GM12878 (cell line): Measurements from ENCODE around the gene METTL15. TPM values are rescaled to one million over a fixed set of nuclear protein-coding genes. Genes with fewer than 3 reads are reported as not detected.

Source experiments
- ATAC-seq: fragments of 200-7000 bp; cut with Tn5 transposase; 3 replicates; pipeline ENCODE4 v1.9.1; 2020; ENCODE audit warnings: mild to moderate bottlenecking, moderate library complexity
- BruUV-seq: library from RNA; stranded (reverse); fragments of 400-500 nt; replicated peaks from 2 replicates; lab custom pipeline; 2021; lab: Mats Ljungman, UMichigan
- CTCF ChIA-PET: fragments of 300-600 bp; sonication (Branson Sonifier 250); formaldehyde crosslinking; extraction: SDS; loops from one replicate; lab custom pipeline; 2021; ENCODE audit warnings: inconsistent platforms; lab: Yijun Ruan, JAX
- POLR2A ChIA-PET: fragments of 350-600 bp; formaldehyde crosslinking; extraction: SDS; loops from one replicate; lab custom pipeline; 2021; ENCODE audit warnings: inconsistent platforms; lab: Charles Lee
- RAD21 ChIA-PET: fragments of 300-600 bp; sonication (Branson Sonifier 250); formaldehyde crosslinking; loops from one replicate; lab custom pipeline; 2023; ENCODE audit warnings: antibody characterized with exemption; ENCODE audit not compliant: unreplicated experiment; lab: Charles Lee
- SMC1A ChIA-PET: fragments of 300-600 bp; sonication (Branson Sonifier 250); formaldehyde crosslinking; loops from one replicate; lab custom pipeline; 2023; ENCODE audit not compliant: unreplicated experiment, uncharacterized antibody; lab: Charles Lee
- DNase-seq: peaks from one replicate; pipeline ENCODE4 v3.0.0-alpha.2; 2011; ENCODE audit warnings: low read depth, low spot score
- FAIRE-seq: peaks from 3 replicates; lab custom pipeline; 2011; peaks lifted over from hg19 to GRCh38; lab: Jason Lieb, UNC
- H2AFZ ChIP-seq: 2 replicates; pipeline ENCODE4 v1.6.0; 2011; ENCODE audit warnings: low read depth, low read length, control low read depth; ENCODE audit not compliant: control insufficient read depth
- H3K27ac ChIP-seq: 2 replicates; pipeline ENCODE4 v1.5.1; 2011; ENCODE audit warnings: control low read depth; ENCODE audit not compliant: control insufficient read depth, insufficient read depth
- H3K27me3 ChIP-seq, 2 experiments: replicated peaks in 1 of 2; 2 replicates each; pipeline versions ENCODE4 v1.6.0 to v1.6.1; 2011; ENCODE audit warnings: low read length in 1 of 2; ENCODE audit not compliant: control insufficient read depth in 2 of 2, insufficient read depth in 2 of 2
- H3K36me3 ChIP-seq, 2 experiments: 2 replicates each; pipeline ENCODE4 v1.5.1; 2011; ENCODE audit warnings: low read length in 1 of 2; ENCODE audit not compliant: control insufficient read depth in 2 of 2, insufficient read depth in 2 of 2
- H3K4me1 ChIP-seq: 2 replicates; pipeline ENCODE4 v1.6.1; 2011; ENCODE audit warnings: mild to moderate bottlenecking, low read length, moderate library complexity, mixed read lengths; ENCODE audit not compliant: control insufficient read depth, insufficient read depth
- H3K4me2 ChIP-seq: 2 replicates; pipeline ENCODE4 v1.6.0; 2011; ENCODE audit warnings: control low read depth; ENCODE audit not compliant: control insufficient read depth, insufficient read depth
- H3K4me3 ChIP-seq: fragments of 200-600 bp; sonication (generic); 2 replicates; pipeline ENCODE4 v1.5.1; 2016
- H3K79me2 ChIP-seq: 2 replicates; pipeline ENCODE4 v1.6.0; 2011; ENCODE audit warnings: low read length; ENCODE audit not compliant: control insufficient read depth, insufficient read depth
- H3K9ac ChIP-seq: 2 replicates; pipeline ENCODE4 v1.8.0; 2011; ENCODE audit warnings: low read length, control low read depth, mixed read lengths; ENCODE audit not compliant: control insufficient read depth, insufficient read depth
- H3K9me3 ChIP-seq: replicated peaks from 3 replicates; pipeline ENCODE4 v1.5.1; 2011; ENCODE audit warnings: mild to moderate bottlenecking, low read length; ENCODE audit not compliant: control insufficient read depth, insufficient read depth
- H4K20me1 ChIP-seq: 2 replicates; pipeline ENCODE4 v1.6.0; 2011; ENCODE audit not compliant: control insufficient read depth, insufficient read depth
- PML ChIP-seq: IDR thresholded peaks from 2 replicates; pipeline ENCODE4 v1.6.1; 2012; ENCODE audit warnings: low read length, inconsistent platforms
- RBBP5 ChIP-seq: fragments of 200-600 bp; sonication (generic); conservative IDR thresholded peaks from 2 replicates; pipeline ENCODE4 v1.6.1; 2016
- TBL1XR1 ChIP-seq: IDR thresholded peaks from 2 replicates; pipeline ENCODE4 v1.6.1; 2012; ENCODE audit warnings: low read depth, low read length, improper control_type of control experiment
- TCF12 ChIP-seq: IDR thresholded peaks from 2 replicates; pipeline ENCODE4 v1.6.1; 2011; ENCODE audit warnings: low read depth, mild to moderate bottlenecking, low read length
- WGBS: methylation state at CpG from one replicate; pipeline ENCODE4 v1.1.6; 2016; ENCODE audit warnings: low lambda C conversion rate; ENCODE audit not compliant: insufficient replicate concordance, insufficient coverage; ENCODE audit errors: missing lambda C conversion rate; 5-methylcytosine and 5-hydroxymethylcytosine counted together
- in situ Hi-C: fragments of 300-500 bp; cut with MboI; formaldehyde crosslinking; loops from 9 replicates; pipeline ENCODE4 v1.14.3; 2018; ENCODE audit warnings: mixed read lengths
- intact Hi-C: fragments of 100-400 bp; cut with micrococcal nuclease; formaldehyde crosslinking; loops from one replicate; pipeline ENCODE4 v1.14.2; 2022; ENCODE audit not compliant: unreplicated experiment
- polyA plus RNA-seq, 11 experiments: library from polyadenylated mRNA; depleted of rRNA in 4 of 11; unstranded in 6 of 11; stranded (reverse) in 5 of 11; fragments of >200 nt; fragmentation: Nextera tagmentation in 4 of 11; fragmentation: Illumina TruSeq in 1 of 11; extraction: Ambion mirVana in 4 of 11; extraction: Trizol in 1 of 11; gene quantifications; 1 replicate in 1 of 11; 2 replicates in 10 of 11; pipeline versions ENCODE4 v1.2.1 to v1.2.3, GENCODE V29; 2011 to 2016; ENCODE audit warnings: inconsistent platforms in 2 of 11, missing spikeins in 2 of 11, low read depth in 1 of 11
- total RNA-seq, 4 experiments: library from RNA; depleted of rRNA in 3 of 4; stranded (reverse); fragments of >200 nt in 3 of 4; fragmentation: Illumina TruSeq in 1 of 4; extraction: Trizol in 1 of 4; gene quantifications; 2 replicates each; pipeline versions ENCODE4 v1.2.1 to v1.2.3, GENCODE V29; 2013 to 2021
- TF ChIP-seq, protein P1 (sequence below): fragments of 450-650 bp; IDR thresholded peaks from 2 replicates; pipeline ENCODE4 v1.6.1; 2017; ENCODE audit warnings: borderline replicate concordance
- TF ChIP-seq, protein P2 (sequence below): fragments of 450-650 bp; IDR thresholded peaks from 2 replicates; pipeline ENCODE4 v1.6.1; 2016; ENCODE audit warnings: mild to moderate bottlenecking
- TF ChIP-seq, protein P3 (sequence below): fragments of 450-650 bp; IDR thresholded peaks from 2 replicates; pipeline ENCODE4 v1.6.1; 2017; ENCODE audit warnings: mild to moderate bottlenecking
- TF ChIP-seq, protein P4 (sequence below): fragments of 450-650 bp; IDR thresholded peaks from 2 replicates; pipeline ENCODE4 v1.6.1; 2016; ENCODE audit warnings: mild to moderate bottlenecking, moderate library complexity, borderline replicate concordance
- TF ChIP-seq, protein P5 (sequence below): fragments of 450-650 bp; IDR thresholded peaks from 2 replicates; pipeline ENCODE4 v1.6.1; 2017; ENCODE audit warnings: mild to moderate bottlenecking, moderate library complexity

METTL15 gene
- total and polyA plus RNA-seq, 10 of the 15 experiments (the other 5 are each of a cell fraction or from before 2014, with no cell fraction given) = 7.9 to 16.9 (median 14.4) TPM

DNA sequence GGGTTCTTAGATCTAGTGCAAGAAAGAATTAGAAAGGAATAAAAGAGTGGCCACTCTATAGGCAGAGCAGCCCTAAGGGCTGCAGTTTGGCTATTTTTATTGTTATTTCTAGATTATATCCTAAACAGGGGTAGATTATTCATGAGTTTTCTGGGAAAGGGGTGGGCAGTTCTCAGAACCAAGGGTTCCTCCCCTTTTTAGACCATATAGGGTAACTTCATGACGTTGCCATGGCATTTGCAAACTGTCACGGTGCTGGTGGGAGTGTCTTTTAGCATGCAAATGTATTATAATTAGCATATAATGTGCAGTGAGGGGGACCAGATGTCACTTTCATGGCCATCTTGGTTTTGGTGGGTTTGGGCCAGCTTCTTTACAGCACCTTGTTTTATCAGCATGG, 44.6 kb downstream of the METTL15 start:
- RAD21 ChIA-PET = no interaction called here
- 55% methylated on average over 2 of the region's 2 CpGs for WGBS
- no TSS peak for BruUV-seq
- DNase-seq (no peak), ATAC-seq (no peak), FAIRE-seq (no peak)
- CTCF ChIA-PET = no interaction called here
- in situ Hi-C loops (no loop called here), intact Hi-C loops (no loop called here)
- H3K9me3 ChIP-seq = no peaks in the 10 kb centered on the region; the same call in 2 of the 3 replicates
- no peaks in the 10 kb centered on the region for H3K27me3 ChIP-seq
- no peak overlapping the region for H2AFZ ChIP-seq
- no peak overlapping the region for H3K4me3 ChIP-seq
- H3K79me2 ChIP-seq = no peaks in the 10 kb centered on the region
- no peak overlapping the region for H3K9ac ChIP-seq
- no peak overlapping the region for H3K27ac ChIP-seq
- no peaks in the 10 kb centered on the region for H3K4me1 ChIP-seq
- no peak overlapping the region for H3K4me2 ChIP-seq
- H3K36me3 ChIP-seq = 0 out of 4 replicates have a peak, but pooled peaks cover 0 to 1% of the 10 kb centered on the region in 2 experiments
- POLR2A ChIA-PET = interaction anchor here (0.7 kb wide), 1 partner anchor 101 kb away, joined by 3 read pairs; no protein-coding TSS in a partner anchor
- no peaks in the 10 kb centered on the region for H4K20me1 ChIP-seq
- SMC1A ChIA-PET = interaction anchor here (0.6 to 1.1 kb wide), 2 partner anchors 100 to 350 kb away, joined by 3 to 4 read pairs; no protein-coding TSS in a partner anchor
- no peak for TF ChIP-seq RBBP5
- no peak for TF ChIP-seq TCF12
- no peak for TF ChIP-seq PML
- TF ChIP-seq, protein P1, sequence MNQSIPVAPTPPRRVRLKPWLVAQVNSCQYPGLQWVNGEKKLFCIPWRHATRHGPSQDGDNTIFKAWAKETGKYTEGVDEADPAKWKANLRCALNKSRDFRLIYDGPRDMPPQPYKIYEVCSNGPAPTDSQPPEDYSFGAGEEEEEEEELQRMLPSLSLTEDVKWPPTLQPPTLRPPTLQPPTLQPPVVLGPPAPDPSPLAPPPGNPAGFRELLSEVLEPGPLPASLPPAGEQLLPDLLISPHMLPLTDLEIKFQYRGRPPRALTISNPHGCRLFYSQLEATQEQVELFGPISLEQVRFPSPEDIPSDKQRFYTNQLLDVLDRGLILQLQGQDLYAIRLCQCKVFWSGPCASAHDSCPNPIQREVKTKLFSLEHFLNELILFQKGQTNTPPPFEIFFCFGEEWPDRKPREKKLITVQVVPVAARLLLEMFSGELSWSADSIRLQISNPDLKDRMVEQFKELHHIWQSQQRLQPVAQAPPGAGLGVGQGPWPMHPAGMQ = no peak
- TF ChIP-seq, protein P2, sequence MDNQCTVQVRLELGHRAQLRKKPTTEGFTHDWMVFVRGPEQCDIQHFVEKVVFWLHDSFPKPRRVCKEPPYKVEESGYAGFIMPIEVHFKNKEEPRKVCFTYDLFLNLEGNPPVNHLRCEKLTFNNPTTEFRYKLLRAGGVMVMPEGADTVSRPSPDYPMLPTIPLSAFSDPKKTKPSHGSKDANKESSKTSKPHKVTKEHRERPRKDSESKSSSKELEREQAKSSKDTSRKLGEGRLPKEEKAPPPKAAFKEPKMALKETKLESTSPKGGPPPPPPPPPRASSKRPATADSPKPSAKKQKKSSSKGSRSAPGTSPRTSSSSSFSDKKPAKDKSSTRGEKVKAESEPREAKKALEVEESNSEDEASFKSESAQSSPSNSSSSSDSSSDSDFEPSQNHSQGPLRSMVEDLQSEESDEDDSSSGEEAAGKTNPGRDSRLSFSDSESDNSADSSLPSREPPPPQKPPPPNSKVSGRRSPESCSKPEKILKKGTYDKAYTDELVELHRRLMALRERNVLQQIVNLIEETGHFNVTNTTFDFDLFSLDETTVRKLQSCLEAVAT = no peak
- TF ChIP-seq, protein P3, sequence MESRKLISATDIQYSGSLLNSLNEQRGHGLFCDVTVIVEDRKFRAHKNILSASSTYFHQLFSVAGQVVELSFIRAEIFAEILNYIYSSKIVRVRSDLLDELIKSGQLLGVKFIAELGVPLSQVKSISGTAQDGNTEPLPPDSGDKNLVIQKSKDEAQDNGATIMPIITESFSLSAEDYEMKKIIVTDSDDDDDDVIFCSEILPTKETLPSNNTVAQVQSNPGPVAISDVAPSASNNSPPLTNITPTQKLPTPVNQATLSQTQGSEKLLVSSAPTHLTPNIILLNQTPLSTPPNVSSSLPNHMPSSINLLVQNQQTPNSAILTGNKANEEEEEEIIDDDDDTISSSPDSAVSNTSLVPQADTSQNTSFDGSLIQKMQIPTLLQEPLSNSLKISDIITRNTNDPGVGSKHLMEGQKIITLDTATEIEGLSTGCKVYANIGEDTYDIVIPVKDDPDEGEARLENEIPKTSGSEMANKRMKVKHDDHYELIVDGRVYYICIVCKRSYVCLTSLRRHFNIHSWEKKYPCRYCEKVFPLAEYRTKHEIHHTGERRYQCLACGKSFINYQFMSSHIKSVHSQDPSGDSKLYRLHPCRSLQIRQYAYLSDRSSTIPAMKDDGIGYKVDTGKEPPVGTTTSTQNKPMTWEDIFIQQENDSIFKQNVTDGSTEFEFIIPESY = no peak
- TF ChIP-seq, protein P4, sequence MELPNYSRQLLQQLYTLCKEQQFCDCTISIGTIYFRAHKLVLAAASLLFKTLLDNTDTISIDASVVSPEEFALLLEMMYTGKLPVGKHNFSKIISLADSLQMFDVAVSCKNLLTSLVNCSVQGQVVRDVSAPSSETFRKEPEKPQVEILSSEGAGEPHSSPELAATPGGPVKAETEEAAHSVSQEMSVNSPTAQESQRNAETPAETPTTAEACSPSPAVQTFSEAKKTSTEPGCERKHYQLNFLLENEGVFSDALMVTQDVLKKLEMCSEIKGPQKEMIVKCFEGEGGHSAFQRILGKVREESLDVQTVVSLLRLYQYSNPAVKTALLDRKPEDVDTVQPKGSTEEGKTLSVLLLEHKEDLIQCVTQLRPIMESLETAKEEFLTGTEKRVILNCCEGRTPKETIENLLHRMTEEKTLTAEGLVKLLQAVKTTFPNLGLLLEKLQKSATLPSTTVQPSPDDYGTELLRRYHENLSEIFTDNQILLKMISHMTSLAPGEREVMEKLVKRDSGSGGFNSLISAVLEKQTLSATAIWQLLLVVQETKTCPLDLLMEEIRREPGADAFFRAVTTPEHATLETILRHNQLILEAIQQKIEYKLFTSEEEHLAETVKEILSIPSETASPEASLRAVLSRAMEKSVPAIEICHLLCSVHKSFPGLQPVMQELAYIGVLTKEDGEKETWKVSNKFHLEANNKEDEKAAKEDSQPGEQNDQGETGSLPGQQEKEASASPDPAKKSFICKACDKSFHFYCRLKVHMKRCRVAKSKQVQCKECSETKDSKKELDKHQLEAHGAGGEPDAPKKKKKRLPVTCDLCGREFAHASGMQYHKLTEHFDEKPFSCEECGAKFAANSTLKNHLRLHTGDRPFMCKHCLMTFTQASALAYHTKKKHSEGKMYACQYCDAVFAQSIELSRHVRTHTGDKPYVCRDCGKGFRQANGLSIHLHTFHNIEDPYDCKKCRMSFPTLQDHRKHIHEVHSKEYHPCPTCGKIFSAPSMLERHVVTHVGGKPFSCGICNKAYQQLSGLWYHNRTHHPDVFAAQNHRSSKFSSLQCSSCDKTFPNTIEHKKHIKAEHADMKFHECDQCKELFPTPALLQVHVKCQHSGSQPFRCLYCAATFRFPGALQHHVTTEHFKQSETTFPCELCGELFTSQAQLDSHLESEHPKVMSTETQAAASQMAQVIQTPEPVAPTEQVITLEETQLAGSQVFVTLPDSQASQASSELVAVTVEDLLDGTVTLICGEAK = no peak
- TF ChIP-seq, protein P5, sequence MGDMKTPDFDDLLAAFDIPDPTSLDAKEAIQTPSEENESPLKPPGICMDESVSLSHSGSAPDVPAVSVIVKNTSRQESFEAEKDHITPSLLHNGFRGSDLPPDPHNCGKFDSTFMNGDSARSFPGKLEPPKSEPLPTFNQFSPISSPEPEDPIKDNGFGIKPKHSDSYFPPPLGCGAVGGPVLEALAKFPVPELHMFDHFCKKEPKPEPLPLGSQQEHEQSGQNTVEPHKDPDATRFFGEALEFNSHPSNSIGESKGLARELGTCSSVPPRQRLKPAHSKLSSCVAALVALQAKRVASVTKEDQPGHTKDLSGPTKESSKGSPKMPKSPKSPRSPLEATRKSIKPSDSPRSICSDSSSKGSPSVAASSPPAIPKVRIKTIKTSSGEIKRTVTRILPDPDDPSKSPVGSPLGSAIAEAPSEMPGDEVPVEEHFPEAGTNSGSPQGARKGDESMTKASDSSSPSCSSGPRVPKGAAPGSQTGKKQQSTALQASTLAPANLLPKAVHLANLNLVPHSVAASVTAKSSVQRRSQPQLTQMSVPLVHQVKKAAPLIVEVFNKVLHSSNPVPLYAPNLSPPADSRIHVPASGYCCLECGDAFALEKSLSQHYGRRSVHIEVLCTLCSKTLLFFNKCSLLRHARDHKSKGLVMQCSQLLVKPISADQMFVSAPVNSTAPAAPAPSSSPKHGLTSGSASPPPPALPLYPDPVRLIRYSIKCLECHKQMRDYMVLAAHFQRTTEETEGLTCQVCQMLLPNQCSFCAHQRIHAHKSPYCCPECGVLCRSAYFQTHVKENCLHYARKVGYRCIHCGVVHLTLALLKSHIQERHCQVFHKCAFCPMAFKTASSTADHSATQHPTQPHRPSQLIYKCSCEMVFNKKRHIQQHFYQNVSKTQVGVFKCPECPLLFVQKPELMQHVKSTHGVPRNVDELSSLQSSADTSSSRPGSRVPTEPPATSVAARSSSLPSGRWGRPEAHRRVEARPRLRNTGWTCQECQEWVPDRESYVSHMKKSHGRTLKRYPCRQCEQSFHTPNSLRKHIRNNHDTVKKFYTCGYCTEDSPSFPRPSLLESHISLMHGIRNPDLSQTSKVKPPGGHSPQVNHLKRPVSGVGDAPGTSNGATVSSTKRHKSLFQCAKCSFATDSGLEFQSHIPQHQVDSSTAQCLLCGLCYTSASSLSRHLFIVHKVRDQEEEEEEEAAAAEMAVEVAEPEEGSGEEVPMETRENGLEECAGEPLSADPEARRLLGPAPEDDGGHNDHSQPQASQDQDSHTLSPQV = no peak
- no peak for TF ChIP-seq TBL1XR1
